T-helper 1 cell treated with Interleukin-12 subunit alpha and Interleukin-12 subunit beta and Interleukin-4 antibody, amounts not matched to agents 30 ng/mL and 1 ng/mL, for 36 hours (primary cell): ENCODE data around the gene BRPF1. TPM values are rescaled to one million over a fixed set of nuclear protein-coding genes. Genes with fewer than 3 reads are reported as not detected.

ENCODE experiments used
- intact Hi-C: fragments of 100-400 bp; cut with micrococcal nuclease; formaldehyde crosslinking; loops from one replicate; pipeline ENCODE4 v1.15.1; 2024
- total RNA-seq: library from RNA; stranded (reverse); gene quantifications from 2 replicates; pipeline ENCODE4 v1.2.3, GENCODE V29; 2022

BRPF1 gene
- total RNA-seq, 1 donor from 2014 or later = 41.3 TPM

DNA sequence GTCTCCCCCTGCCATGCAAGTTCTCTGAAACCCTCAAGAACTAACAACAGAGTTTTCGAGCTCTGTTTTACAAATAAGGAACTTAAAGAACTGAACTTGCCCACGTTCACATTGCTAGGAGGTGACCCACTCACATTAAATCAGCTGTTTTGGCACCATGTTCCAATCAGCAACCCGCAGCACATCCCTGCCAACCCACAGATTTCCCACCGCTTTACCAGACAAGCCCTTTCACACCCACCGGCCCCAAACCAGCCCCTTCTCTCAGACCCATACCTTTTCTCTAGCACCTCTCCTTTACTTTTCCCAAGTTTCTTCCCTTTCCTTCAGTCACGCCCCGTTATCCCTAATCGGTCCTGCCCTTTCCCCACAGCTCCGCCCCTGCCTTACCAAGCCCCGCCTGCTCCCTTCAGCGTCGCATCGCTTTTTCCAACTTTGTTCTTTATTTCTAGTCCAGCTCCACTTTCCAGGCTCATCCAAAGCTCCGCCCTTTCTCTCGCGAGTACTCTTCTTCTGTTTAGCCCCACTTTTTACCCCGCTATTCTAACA is 804 bp upstream of the BRPF1 start:
- intact Hi-C loops = loop anchor here (1.0 to 10.0 kb wide), 19 partner anchors 20 to 1542 kb away; partner anchors contain the start of genes ATG7, BRK1, CRELD1 and EMC3

DNA sequence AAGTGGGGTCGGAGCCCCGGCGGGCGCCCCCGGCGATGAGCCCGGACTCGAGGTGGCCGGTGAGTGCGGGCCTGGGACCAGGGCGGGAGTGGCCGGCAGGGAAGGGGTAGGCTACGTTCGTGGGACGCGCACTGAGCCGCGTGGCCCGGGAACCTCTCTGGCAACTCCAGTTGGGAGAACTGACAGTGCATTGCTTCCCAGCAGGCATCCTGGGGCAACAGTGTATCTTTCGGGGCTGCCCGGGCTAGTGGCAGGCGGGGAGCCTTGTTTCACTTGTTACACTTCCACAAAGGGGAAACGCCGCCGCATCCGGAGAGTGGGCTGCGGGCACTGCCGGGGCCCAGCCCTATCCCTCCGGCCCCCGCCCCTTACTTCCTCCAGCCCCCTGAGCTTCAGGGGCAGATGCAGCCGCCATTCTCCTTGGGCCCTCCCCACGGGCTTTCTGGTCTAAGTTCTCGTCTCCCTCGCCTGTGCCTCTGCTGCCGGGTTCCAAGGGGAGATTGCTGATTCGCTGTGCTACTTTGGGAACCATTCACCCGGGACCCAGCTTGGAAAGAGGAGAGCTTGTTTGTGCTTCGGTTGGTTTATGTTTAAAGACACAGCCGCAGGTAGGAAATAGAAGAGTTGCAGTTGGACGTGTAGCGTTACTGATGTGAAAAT is 675 bp downstream of the BRPF1 start:
- intact Hi-C loops = loop anchor here (10.0 kb wide), 1 partner anchor 383 kb away; the partner anchor contains the start of gene BRK1

DNA sequence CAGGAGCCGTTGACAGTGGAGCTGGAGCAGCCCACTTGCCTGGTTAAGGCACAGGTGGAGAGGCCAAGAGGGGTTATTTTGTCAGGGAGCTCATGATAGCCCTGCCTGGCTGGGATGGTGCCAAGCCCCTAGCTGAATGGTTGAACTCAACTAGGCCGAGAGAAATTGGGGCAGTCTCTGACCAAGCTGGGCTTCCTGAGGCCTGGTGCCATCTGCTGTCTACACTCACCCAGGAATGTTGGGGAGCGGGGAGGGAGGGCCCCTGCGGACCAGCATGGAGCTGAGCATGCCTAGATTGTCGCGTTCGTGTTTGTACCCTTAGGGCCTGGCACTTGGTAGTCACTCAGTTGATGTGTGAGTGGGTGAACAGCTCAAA is 1.2 kb downstream of the BRPF1 start:
- intact Hi-C loops = loop anchor here (10.0 kb wide), 1 partner anchor 382 kb away; the partner anchor contains the start of gene BRK1

DNA sequence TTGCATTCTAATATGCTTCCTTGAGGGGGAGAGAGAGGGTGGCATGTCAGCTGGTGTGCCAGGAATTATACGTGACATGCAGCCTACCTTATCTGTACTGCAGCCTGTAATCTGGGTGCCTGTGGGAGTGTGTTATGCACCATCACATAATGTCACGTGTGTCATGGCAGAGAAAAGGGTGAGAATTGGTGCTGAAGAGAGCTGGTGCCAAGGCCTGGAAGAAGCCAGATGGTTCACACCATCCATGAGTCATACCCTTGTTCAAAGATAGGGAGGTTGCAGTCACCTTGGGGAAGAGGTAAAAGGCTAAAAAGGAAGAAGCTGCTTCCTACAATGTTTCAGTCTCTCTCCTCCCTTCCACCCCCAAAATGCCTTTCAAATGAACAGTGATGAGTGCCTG is 5.3 kb downstream of the BRPF1 start:
- intact Hi-C loops = loop anchor here (10.0 kb wide), 1 partner anchor 378 kb away; the partner anchor contains the start of gene BRK1

DNA sequence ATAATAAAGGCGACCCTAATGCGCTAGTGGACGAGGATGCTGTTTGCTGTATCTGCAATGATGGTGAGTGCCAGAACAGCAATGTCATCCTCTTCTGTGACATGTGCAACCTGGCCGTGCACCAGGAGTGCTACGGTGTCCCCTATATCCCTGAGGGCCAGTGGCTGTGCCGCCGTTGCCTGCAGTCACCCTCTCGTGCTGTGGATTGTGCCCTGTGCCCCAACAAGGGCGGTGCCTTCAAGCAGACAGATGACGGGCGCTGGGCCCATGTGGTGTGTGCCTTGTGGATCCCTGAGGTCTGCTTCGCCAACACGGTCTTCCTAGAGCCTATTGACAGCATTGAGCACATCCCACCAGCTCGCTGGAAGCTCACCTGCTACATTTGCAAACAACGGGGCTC is 7.6 kb downstream of the BRPF1 start:
- intact Hi-C loops = loop anchor here (10.0 kb wide), 1 partner anchor 376 kb away; the partner anchor contains the start of gene BRK1

DNA sequence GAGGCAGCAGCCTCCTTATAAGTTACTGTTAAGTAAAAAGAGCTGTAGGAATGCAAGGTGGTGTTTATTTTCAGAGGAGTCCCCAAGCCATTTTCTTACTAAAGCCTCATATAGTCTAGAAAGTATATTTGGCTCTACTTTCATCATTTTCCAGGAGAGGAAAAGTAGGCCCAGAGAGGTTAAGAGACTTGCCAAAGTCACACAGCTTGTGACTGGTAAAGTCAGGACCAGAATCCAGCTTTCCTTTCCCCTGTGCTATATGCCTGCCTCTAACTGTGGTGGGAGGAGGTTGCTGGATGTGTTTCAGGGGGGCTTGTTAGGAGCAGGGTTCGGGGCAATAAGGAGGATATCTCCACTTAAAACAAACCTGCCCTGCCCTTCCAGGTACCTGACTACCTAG is 11.0 kb downstream of the BRPF1 start:
- intact Hi-C loops = no loop called here

DNA sequence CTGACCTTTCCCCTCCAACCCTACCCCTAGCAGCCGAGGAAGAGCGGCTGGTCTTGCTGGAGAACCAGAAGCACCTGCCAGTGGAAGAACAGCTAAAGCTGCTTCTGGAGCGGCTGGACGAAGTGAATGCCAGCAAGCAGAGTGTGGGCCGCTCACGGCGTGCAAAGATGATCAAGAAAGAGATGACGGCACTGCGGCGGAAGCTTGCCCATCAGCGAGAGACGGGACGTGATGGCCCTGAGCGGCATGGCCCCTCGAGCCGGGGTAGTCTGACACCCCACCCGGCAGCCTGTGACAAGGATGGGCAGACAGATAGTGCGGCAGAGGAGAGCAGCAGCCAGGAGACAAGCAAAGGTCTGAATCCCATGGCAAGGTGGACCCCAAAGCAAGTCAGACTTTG is 12.0 kb downstream of the BRPF1 start:
- intact Hi-C loops = no loop called here

DNA sequence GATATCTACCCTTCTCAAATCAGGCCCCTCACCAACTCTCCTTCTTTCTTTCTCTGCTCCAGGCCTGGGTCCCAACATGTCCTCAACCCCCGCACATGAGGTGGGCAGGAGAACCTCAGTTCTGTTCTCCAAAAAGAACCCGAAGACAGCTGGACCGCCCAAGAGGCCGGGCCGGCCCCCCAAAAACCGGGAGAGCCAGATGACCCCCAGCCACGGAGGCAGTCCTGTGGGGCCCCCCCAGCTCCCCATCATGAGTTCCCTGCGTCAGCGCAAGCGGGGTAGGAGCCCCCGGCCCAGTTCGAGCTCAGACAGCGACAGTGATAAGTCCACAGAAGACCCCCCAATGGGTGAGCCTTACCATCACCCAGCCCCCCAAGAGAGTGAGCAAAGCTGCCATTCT is 12.6 kb downstream of the BRPF1 start:
- intact Hi-C loops = no loop called here

DNA sequence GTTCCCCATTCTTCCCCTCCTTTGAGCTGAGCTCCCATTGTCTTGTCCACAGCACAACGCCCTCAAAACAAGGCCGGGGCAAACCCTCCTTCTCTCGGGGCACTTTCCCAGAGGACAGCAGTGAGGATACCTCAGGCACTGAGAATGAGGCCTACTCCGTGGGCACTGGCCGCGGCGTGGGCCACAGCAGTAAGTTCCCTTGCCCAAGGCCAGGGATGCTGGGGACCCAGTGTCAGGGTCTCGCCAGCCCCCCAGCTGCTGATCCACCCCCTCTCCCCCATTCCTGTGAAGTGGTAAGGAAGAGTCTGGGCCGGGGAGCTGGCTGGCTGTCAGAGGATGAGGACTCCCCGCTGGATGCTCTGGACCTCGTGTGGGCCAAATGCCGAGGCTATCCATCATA is 14.0 kb downstream of the BRPF1 start:
- intact Hi-C loops = no loop called here

DNA sequence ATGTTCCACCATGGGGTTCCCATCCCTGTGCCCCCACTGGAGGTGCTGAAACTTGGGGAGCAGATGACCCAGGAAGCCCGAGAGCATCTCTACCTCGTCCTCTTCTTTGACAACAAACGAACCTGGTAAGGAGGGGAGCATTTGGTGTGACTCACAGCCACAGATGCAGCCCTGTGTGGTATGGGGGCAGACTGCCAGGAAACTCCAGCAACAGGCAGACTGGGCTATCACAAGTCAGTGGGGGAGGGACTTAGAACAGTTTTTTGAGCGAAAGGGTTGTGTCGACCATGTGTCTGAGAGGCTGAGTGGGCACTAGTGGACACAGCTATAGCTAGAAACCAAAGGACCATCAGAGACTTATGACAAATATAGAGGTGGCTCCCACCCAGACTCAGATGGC is 14.8 kb downstream of the BRPF1 start:
- intact Hi-C loops = no loop called here

DNA sequence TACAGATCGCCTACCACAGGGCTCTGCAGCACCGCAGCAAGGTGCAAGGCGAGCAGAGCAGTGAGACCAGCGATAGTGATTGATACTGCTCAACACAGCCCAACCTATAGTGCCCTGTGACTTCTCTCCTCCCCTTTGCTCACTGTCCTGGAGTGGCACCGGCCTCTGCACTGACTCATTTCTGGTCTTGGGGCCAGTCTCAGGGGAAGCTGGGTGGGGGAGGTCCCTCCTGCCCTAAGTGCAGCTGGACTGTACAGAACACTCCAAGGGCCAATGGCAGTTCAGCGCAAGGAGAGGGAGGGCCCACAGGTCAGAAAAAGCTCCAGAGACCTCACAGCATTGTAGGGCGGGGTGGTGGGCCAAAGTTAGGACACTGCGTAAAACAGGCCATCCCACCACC is 15.7 kb downstream of the BRPF1 start:
- intact Hi-C loops = no loop called here

DNA sequence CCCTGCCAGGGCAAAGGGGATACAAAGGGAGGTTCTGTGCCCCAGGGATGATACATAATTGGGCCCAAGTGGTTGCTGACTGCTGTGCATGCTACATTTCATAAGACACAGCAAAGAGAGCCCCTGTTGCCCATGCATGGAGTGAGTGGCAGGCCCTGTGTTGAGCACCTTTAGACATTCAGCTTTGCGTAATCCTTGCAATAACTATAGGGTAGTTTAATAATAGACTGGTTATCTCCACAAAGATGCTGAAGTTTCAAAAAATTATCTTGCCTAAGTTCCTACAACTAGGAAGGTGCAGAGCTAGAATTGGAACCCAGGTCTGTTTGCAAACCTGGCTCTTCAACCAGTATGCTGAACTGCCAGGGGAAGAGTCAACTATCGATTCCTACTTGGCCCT is 16.5 kb downstream of the BRPF1 start:
- intact Hi-C loops = no loop called here

DNA sequence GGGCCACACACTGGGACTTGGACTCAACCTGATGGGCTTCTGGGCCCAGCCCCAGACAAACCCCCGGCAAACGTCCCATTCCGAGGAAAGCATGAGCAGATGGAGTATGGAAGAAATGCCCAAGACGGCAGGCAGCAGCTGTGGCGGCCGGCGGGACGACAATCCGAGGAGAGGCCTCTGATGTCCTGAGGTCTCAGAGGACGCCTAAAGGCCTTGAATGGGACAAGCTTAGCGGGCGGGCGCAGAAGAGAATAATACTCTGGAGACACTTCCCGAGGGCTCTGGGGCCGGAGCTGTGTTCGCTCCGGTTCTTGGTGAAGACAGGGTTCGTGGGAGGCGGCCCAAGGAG is 17.7 kb downstream of the BRPF1 start:
- intact Hi-C loops = loop anchor here (1.0 kb wide), 4 partner anchors 60 to 786 kb away; partner anchors contain the start of genes JAGN1 and RAD18

DNA sequence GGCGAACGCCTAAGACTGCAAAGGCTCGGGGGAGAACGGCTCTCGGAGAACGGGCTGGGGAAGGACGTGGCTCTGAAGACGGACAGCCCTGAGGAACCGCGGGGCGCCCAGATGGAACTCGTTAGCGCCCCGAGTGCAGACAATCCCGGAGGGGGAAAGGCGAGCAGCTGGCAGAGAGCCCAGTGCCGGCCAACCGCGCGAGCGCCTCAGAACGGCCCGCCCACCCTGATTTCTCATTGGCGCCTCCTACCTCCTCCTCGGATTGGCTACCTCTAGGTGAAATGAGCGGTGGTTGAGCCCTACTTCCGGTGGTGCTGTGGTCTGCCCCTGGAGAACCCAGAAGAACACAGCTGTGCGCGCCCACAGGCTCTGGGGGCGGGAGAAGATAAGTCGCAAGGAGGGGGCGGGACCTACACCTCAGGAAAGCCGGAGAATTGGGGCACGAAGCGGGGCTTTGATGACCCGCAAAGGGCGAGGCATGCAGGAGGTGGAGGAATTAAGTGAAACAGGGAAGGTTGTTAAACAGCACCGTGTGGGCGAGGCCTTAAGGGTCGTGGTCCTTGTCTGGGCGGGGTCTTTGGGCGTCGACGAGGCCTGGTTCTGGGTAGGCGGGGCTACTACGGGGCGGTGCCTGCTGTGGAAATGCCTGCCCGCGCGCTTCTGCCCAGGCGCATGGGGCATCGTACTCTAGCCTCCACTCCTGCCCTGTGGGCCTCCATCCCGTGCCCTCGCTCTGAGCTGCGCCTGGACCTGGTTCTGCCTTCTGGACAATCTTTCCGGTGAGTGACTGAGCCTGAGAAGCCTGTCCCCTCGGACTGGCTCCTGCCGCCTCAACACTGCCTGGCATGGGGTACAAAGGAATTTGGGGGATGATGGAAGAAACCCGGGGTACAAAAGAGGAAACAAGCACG is 18.4 kb downstream of the BRPF1 start, which contains the start of gene OGG1:
OGG1 (plus strand) TSS at position 308 of the 911 bp plus-strand sequence; CDS start at position 643, 335 bp downstream.
- intact Hi-C loops = loop anchor here (1.0 to 5.0 kb wide), 17 partner anchors 19 to 787 kb away; partner anchors contain the start of genes BRK1, BRPF1, CAMK1 and CRELD1

DNA sequence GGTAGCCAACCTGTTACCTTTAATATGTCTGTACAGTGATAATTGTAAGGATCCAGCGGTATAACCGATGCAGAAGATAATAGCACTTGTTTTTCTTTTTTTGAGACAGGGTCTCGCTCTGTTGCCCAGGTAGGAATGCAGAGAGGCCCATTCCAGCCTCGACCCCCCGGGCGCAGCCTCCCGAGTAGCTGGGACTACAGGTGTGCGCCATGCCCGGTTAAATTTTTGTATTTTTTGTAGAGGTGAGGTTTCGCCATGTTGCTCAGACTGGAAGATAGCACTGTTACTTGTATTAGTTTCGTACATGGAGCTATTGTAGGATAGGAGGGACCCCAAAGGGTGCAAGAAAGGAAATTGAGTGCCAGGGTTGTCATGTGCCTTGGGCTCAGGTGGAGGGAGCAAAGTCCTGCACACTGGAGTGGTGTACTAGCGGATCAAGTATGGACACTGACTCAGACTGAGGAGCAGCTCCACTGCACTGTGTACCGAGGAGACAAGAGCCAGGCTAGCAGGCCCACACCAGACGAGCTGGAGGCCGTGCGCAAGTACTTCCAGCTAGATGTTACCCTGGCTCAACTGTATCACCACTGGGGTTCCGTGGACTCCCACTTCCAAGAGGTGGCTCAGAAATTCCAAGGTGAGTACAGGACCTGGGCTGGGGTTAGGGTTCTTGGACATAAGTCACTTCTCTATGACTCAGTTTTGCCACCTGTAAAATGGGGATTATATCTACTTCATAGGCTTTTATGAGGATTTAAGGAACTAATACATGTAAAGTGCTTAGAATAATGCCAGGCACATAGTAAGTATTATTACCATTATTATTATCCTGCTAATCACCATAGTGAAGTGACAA is 19.2 kb downstream of the BRPF1 start:
- intact Hi-C loops = loop anchor here (1.0 to 5.0 kb wide), 13 partner anchors 19 to 572 kb away; partner anchors contain the start of genes BRK1, BRPF1, CAMK1 and CRELD1

DNA sequence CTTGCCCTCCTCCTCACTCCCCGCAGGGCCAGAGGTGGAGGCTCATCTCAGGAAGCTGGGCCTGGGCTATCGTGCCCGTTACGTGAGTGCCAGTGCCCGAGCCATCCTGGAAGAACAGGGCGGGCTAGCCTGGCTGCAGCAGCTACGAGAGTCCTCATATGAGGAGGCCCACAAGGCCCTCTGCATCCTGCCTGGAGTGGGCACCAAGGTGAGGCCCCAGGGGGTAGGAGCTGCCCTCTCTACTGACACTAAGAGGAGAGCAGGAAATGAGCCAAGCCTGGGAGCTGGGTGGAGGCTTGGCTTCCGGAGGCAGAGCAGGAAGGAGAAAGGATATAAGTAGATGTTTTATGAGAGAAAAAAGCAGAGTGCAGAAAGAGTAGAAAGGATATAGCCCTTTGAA is 23.1 kb downstream of the BRPF1 start:
- intact Hi-C loops = loop anchor here (5.0 kb wide), 2 partner anchors 258 to 568 kb away; partner anchors contain the start of gene SEC13

DNA sequence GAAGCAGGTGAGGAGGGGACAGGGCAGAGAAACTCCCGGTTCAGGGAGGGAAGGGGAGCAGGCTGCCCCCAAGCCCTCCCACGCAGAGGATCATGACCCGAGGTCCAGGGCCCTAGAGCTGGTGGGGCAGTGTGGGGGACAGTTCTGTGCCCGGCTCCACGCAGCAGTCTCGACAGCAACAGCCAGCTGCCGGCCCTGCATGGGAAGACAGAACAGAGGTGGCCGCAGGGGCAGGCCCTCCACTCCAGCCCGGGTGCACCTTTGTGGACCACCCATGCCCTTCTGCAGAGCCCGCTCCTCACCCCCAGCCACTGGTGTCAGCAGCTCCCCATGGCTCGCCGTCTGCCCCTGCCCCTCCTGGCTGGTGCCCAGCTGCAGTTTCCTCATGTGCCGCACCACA is 25.9 kb downstream of the BRPF1 start:
- intact Hi-C loops = no loop called here

DNA sequence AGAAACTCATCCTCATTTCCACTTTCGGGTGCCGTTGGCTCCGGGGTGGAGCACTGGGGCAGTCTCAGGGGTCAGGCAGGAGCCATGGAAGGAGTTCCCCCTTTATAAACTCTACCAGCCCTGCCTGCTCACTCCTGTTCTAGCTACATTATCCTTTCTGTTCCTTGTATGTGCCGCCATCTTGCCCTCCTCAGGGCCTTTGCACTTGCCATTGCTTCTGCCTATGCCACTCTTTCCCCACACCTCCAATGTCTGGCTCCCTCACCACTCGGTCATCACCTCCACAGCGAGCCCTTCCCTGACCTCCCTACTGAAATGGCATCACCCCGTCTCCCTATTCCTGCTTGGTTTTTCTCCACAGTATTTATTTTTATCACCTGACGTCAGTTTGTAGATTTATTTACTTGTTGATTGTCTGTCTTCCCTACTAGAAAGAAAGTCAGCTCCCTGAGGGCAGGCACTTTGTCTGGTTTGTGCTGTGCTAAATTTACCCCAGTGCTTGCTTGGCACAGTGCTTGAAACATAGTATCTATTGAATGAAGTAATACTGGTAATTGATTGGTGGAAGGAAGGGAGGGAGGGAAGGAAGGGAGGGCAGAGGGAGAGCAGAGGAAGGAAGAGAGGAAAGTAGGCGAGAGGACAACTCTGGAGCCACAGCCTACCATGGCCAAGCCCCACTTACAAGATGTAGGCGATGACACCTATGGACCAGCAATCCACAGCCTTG is 29.4 kb downstream of the BRPF1 start:
- intact Hi-C loops = no loop called here

DNA sequence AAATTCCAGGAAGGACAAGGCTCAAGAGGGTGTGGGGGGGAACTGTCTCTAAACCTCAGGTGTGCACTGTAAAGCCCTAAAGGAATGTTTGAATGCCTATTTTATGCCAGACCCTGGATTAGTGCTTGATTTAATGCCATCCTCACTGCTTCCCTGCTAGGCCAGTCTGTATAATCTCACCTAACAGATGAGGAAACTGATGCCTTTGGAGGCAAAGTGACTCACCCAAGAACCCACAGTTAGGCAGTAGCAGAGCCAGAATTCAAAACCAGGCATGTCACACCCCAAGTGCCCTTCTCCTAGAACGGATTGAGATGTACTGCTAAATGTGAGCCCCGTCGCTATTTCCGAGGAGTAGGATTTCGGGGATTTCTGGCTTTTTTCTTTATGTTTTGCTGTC is 30.4 kb downstream of the BRPF1 start:
- intact Hi-C loops = no loop called here

DNA sequence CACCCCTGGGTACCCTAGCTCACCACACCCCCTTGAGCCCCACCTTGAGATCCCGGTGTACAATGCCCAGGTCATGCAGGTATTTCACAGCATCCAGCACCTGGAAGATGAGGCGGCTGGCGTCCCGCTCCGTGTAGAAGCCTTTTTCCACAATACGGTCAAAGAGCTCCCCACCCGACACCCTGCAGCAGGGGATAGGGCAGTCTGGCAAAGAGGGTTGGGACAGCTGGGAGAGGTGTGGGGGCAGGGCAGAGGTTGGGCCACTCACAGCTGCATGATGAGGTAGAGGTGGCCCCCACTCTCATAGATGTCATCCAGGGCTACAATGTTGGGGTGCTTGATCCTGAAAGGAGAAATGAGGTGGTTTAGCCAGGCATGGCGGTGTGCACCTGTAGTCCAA is 31.3 kb downstream of the BRPF1 start:
- intact Hi-C loops = no loop called here
